Measurements from ENCODE around the gene NEGR1. TPM values are rescaled to one million over a fixed set of nuclear protein-coding genes. Genes with fewer than 3 reads are reported as not detected.

The NEGR1 gene
- total and polyA plus RNA-seq, 8 donors: 1.2 to 35.4 (median 7.7) TPM

- no peaks in the 10 kb centered on the region for H3K36me3 ChIP-seq
- 52 to 70% (median 67%) methylated on average over 3 of the region's 3 CpGs for WGBS, 5 donors
- intact Hi-C loops (cut with DNase I; ENCODE audit: low total_unique reads): no loop called here
- H3K27me3 ChIP-seq: no peaks in the 10 kb centered on the region
- no peak overlapping the region for H3K4me3 ChIP-seq
- no peak for TF ChIP-seq CTCF (IDR thresholded peaks at IDR 0.05)
- peak; percentile 46 to 77 (median 61) for TF ChIP-seq POLR2AphosphoS5 (IDR thresholded peaks at IDR 0.05)
- H3K9me3 ChIP-seq: no peaks in the 10 kb centered on the region
- DNase-seq: peak in 1 of 2 donors; percentile 16
- H3K27ac ChIP-seq: peak overlapping the region in 3 of 5 donors; percentile 12 to 56 (median 46)
- H3K4me1 ChIP-seq: no peaks in the 10 kb centered on the region
Measured at GRCh38 chr1:71572038-71572437, 710.3 kb downstream of the NEGR1 start.

- H3K36me3 ChIP-seq: no peaks in the 10 kb centered on the region
- intact Hi-C loops (cut with DNase I; ENCODE audit: low total_unique reads): no loop called here
Measured at GRCh38 chr1:71566413-71566812, 715.9 kb downstream of the NEGR1 start.

GRCh38 chr1:71565831-71566230, 716.5 kb downstream of the NEGR1 start:
- intact Hi-C loops (cut with DNase I; ENCODE audit: low total_unique reads): no loop called here
- Histone ChIP-seq H3K4me1 (peaks cover 0 to 18% (median 4%) of the 10 kb centered on the region in 4 donors), H3K9me3 (no peaks in the 10 kb centered on the region), H3K27ac (no peak overlapping the region), H3K27me3 (no peaks in the 10 kb centered on the region), H3K36me3 (no peaks in the 10 kb centered on the region), H3K4me3 (no peak overlapping the region)
- 45 to 88% (median 53%) methylated on average over 3 of the region's 3 CpGs for WGBS, 5 donors
- TF ChIP-seq POLR2AphosphoS5 (IDR thresholded peaks at IDR 0.05) (no peak), CTCF (IDR thresholded peaks at IDR 0.05) (no peak), EP300 (IDR thresholded peaks at IDR 0.05) (no peak), POLR2A (IDR thresholded peaks at IDR 0.05) (no peak)
- DNase-seq: no peak

More at GRCh38 chr1:71566413-71566812, 715.9 kb downstream of the NEGR1 start:
- Histone ChIP-seq H3K9me3 (no peaks in the 10 kb centered on the region), H3K27me3 (no peaks in the 10 kb centered on the region), H3K27ac (no peak overlapping the region), H3K4me3 (no peak overlapping the region), H3K4me1 (peaks cover 0 to 16% (median 2%) of the 10 kb centered on the region in 4 donors)
- DNase-seq: no peak
- TF ChIP-seq CTCF (IDR thresholded peaks at IDR 0.05): no peak
- no peak for TF ChIP-seq EP300 (IDR thresholded peaks at IDR 0.05)
- no peak for TF ChIP-seq POLR2A (IDR thresholded peaks at IDR 0.05)
- TF ChIP-seq POLR2AphosphoS5 (IDR thresholded peaks at IDR 0.05): no peak
- WGBS, 5 donors: 79 to 93% (median 84%) methylated on average over 1 of the region's 1 CpG

- H3K4me3 ChIP-seq: no peak overlapping the region
- H3K36me3 ChIP-seq: no peaks in the 10 kb centered on the region
- no peaks in the 10 kb centered on the region for H3K9me3 ChIP-seq
- H3K27me3 ChIP-seq: no peaks in the 10 kb centered on the region
- peaks cover 0 to 18% (median 4%) of the 10 kb centered on the region in 4 donors for H3K4me1 ChIP-seq
- peak in 1 of 2 donors; percentile 10 for DNase-seq
- intact Hi-C loops (cut with DNase I; ENCODE audit: low total_unique reads): no loop called here
- TF ChIP-seq POLR2AphosphoS5 (IDR thresholded peaks at IDR 0.05) (no peak), CTCF (IDR thresholded peaks at IDR 0.05) (no peak), POLR2A (IDR thresholded peaks at IDR 0.05) (no peak), EP300 (IDR thresholded peaks at IDR 0.05) (no peak)
- peak overlapping the region in 1 of 5 donors; percentile 27 for H3K27ac ChIP-seq
Measured at GRCh38 chr1:71565262-71565661, 717.1 kb downstream of the NEGR1 start.

All from stomach (tissue), 9 donors.